AG08396 (cell line): ENCODE results near the gene PDE6G.
"Not testable (repeated sequence)": the region's sequence is repeated elsewhere in the genome, so short reads cannot be mapped to it uniquely, and the experiment has no call there.

Source experiments
- DNase-seq: peaks from one replicate; pipeline ENCODE4 v3.0.0; 2012; ENCODE audit warnings: low spot score, mixed read lengths

PDE6G gene

DNA sequence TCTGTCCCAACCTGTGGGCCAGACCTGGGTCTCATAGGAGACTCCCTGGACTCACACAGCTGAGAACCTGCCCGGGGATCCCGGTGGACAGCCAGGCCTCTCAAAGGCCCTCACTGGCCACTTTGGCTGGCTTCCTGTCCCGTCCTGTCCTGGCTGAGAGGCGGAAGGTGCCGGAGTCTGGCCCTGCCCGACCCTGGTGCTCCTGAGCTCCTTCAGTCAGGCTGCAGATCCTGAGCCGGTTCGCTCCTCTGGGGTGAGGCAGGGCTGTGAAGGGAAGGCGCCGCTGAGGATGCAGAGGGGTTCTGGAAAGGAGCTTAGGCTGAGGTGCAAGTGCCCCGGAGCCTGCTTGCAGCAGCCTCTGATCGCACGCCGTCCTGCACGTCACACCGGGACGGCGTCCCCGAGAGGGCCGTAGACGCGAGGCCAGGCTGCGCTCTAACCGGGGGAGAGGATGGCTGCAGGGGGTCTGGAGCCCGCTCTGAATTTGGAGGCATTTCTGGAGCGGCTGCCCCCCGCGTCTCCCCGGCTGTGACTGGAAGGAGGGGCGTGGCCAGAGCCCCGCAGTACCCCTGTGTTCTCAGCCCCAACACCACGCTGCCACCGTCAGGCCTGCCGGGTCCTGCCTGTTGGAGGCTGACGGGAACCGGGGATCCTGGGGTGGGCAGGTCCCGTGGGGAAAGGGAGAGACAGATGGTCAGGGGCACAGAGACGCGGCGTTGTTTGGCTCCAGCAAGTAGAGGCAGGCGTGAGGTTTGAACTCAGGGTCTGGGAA, 31.6 kb upstream of the PDE6G start:
- DNase-seq = no peak

DNA sequence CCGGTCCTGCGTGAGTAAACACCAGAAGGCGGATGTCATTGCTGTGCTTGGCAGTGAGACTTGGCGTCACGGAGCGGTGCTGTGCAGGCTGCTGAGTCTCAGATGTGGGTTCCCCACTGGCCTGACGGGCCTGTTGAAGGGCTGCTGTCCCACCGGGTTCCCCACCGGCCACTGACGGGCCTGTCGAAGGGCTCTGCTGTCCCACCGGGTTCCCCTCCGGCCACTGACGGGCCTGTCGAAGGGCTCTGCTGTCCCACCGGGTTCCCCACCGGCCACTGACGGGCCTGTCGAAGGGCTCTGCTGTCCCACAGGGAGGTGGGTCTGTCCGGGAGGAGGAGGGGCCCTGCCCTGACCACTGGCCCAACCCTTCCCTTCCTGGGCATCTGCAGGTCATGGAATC, 30.3 kb upstream of the PDE6G start:
- no peak for DNase-seq

DNA sequence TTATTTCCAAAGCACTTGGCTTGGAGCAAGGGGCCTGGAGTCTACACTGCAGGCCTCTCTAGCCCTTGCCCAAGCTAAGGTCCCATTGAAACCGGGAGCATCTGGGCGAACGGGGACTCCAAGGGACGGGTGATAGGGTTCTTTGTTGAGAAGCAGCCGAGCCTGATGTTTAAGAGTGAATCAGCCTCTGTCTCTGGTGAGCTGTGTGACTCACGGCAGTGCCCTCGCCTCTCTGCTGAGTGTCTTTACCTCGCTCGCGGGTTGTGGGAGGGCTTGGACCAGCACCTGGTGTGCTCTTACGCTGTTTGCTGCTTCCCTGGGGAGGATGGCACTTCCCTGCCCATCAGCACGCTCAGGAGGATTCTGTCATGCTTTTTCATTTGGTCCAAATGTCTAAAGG, 28.8 kb upstream of the PDE6G start:
- DNase-seq = peak; percentile 83

DNA sequence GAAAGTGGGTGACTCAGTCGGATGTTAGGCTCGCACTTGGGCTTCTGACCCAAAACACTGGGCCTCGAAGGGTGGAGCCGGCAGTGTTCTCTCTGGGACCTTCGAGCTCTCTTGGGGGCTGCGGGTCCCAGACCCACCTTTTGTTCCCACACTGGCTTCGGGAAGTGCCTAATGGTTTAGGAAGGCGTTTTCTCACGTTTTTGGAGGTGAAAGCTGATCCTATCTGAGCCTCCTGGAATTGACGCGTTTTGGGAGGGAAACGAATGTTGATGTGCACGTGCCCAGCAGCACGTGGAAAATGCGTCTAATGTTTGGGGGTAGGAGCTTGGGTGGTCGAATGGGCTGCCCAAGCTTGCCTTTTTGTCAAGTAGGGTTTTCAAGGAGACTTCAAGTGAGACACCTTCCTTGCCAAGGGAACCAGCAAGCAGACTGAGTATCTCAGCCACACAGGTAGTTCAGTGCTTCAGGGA, 28.1 kb upstream of the PDE6G start:
- DNase-seq = no peak

DNA sequence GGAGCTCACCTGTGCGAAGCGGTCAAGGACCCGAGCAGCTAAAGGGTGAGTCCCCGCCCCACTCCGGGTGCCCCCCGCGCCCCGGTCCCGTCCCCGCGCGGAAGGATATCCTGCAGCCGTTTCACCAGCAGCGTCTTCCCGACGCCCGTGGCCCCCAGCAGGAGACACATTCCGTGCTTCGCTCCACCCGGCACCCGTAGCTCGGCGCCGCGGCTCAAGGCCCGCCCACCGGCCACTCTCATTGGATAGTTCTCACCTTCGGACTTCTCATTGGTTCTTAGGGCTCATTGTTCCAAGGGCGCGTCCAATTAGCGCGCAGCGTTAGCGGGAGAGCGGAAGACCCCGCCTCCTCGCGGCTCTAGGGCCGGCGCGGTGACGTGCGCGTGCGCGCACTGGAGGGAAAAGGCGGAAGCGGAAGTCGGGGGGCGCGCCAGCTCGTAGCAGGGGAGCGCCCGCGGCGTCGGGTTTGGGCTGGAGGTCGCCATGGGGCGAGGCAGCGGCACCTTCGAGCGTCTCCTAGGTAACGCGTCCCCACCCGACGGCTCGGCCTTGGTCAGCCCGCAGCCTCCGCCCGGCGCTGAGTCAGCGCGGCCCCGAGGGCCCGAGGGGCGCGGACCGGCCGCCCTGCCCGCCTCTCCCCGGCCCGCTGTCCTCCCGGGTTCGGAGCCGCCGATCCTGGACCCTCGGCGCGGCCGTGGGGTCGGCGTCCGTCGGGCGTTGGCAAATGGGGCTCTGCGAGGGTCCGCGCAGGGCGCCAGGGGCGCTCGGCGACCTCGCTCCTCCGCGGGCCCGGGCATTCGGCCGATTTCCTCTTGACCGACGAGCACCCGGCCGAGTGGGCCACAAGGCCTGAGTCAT, 27.5 kb upstream of the PDE6G start, which contains the start of the genes ARL16 and HGS:
Gene ARL16, minus strand, starts transcription at position 214 of the 858 bp plus-strand sequence. Its CDS starts 44 bp downstream, at position 170.
Gene HGS, plus strand, starts transcription at position 428 of the 858 bp plus-strand sequence. Its CDS starts 56 bp downstream, at position 484.
- peak; percentile 100 for DNase-seq

DNA sequence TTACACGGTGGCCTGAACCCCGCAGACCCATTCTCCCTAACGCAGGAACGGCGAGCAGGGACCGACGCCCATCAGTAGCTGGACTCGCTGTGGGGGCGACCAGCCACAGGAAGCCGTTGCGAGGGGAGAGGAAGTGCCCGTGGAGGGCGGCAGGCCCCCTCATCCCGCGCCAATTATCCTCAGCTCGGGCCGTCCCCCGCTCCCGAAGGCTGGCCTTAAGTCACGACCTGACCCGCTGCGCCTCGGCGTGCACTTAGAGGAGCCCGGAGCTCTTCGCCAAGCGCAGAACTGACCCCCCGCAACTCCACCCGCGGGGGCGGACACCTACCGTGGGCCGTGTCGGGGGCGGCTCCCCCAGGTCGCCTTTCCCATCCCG, 26.9 kb upstream of the PDE6G start:
- no peak for DNase-seq

DNA sequence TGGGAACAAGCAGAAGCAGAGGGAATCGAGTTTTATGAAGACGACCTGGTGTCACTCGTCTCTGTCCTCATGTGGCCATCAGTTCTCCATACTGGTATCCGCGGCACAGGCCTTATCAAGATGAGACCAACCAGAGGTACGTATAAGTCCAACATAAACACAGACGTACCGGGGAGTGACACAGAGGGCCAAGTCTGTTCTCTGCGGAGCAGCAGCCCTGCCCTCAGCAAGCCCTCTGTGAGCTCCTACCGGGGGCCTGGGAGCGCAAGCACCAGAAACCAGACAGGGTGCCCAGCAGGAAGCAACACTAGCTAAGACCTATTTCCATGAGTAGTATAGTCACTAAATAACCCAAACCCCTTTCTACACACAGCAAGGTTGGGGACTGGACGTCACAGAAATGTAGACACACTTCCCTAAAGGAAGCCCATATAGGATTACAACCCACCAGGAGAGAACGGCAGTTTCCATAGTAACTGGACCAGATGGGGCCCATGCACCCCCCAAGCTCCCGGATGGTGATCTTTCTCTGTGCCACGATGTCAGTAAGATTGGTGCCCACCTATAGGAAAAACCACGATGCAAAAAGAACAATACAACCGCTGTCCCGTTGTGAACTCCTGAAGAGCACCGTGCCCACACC, 26.3 kb upstream of the PDE6G start:
- no peak for DNase-seq

DNA sequence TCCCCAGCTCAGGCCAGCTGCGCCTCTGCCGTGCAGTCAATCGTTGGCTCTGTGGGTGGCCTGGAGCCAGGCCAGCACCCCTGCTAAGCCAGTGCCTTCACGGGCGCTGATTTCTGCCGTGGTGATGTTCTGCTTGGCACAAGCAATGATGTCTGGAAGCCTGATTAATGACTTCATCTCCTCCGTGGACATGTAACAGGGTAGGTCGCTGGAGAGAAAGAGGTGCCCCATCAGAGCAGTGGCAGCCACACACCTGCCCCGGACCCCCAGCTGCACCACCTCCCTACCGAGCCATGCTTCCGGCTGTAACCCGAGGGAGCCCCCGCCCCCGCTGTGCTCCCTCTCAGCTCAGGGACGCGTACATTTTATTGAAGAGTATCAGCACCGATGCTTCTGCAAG, 25.3 kb upstream of the PDE6G start:
- no peak for DNase-seq

DNA sequence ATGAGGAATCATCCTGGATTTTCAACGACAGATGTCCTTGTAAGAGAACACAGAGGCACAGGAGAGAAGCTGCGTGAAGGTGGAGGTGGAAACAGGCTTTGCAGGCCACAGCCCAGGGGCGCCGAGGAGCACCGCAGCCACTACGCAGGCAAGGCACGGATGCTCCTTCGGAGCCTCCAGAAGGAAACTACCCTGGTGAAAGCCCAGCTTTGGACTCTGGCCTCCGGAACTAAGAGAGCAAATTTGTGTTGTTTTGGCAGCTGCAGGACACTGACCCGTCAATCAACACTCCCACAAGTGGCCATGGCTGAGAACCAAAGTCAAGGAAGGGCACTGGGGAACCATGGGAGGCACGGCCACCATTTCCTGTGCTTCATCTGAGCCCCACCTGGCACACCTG, 23.8 kb upstream of the PDE6G start:
- DNase-seq = no peak

DNA sequence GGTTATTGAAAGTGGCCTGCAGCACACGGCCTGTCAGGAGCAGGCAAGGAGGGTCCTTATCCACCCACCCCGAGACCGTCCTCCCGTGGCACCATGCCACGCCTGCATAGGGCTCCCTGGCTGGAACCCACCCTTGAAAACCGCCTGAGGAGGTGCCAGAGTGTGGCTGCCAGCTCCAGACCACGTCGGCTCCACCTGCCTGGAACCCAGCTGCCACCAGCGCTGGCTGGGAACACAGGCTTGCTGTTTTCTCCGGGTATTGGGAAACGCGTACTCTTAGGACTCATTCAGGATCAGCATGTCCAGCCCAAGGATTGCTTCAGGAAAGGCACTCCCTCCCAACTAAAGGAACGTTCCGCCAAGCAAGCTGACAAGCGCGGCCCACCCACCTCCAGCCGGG, 20.6 kb upstream of the PDE6G start:
- DNase-seq = no peak

DNA sequence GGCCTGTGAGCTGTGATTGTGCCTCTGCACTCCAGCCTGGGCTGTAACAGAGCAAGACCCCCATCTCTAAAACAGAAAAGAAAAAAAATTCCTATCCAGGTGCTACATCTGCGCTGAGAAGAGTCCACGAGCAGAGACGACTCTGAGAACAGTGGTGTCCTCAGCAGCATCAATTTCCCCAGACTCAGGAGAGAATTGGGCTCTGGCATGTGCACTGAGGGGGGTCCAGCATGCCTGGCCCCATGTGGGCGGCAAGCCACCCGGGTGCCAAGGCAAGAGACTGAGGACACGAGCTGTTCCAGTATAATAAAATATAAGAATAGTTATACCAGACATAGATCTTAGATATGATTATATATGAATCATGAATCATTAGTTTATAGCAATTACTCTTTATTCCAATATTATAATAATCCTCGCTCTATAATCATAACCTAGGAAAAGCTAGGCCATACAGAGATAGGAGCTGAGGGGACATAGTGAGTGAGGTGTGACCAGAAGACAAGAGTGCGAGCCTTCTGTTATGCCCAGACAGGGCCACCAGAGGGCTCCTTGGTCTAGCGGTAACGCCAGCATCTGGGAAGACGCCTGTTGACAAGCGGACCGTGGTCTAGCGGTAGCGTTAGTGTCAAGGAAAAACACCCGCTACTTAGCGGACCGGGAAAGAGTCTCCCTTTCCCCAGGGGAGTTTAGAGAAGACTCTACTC, 19.3 kb upstream of the PDE6G start:
- not testable (repeated sequence) for DNase-seq

DNA sequence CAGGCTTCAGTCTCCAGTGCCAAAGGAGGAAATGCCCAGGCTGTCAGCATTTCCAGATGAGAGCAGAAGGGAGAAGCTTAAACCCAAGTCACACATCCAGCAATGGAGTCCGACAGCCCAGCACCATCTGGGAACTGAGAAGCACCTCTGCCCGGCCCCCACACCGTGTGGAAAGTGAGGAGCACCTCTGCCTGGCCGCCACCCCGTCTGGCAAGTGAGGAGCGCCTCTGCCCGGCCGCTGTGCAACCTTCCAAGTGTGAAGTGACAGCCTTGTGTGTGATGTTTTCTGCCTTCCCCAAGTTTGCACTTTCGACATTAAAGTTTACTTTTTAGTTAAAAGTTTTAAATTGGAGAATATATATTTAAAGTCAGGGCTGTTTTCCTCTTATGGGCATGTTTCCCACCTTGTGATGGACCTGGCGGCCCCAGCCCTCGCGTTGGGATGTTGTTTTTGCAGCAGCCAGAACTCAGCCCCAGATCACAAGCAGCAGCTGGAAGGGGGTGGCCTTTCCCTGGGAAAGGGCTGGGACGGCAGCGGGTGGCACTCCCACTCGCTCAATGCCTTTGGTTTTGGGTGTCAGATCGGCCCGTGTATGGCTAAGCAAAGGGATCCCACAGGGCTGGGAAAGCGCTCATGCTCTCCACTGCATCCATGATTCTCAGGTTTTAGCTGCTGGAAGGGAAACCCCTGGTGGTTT, 17.4 kb upstream of the PDE6G start:
- DNase-seq = no peak

DNA sequence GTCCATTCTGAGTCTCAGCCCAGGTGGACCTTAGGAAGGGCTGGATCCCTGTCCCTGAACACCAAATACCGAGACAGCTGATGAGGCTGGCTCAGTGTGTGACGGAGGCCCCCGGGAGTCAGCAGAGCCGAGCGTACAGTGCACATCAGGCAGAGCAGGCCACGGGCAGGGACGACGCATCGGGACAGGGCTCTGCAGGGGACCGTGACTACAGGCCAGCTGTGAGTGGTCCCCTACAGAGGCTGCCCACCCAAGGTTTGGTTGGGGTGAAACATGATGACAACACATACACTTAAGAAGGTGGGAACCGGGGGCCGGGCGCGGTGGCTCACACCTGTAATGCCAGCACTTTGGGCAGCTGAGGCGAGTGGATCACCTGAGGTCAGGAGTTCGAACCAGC, 16.6 kb upstream of the PDE6G start:
- no peak for DNase-seq

DNA sequence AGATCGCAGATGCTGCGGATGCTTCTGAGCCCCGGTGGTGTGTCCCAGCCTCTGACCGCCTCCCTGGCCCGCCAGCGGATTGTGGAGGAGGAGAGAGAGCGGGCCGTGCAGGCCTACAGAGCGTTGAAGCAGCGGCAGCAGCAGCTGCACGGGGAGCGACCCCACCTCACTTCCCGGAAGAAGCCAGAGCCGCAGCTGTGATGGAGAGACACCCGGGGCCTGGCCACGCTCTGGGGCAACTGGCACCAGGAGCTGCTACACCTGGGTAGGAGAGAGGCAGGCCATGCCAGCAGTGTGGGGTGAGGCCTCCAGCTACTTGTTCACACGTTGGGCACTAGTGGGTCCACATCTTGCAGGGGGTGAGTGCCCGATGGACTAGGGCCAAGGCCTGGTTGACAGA, 16.2 kb upstream of the PDE6G start:
- no peak for DNase-seq

DNA sequence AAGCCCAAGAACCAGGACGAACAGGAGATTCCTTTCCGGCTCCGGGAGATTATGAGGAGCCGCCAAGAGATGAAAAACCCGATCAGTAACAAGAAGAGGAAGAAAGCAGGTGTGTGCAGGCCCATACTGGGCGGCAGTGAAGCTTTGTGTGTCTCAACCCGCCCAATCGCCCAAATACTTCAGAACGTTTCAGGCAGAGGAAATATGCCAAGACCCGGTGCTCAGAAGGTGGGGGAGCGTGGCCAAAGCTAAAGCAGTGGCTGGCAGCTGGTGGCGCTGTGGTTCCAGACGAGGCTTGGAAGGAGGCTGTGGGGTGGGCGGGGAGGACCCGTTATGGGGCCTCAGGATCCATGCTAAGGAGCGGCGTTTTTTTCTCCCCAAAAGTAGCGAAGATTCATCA, 11.4 kb upstream of the PDE6G start:
- DNase-seq = no peak

DNA sequence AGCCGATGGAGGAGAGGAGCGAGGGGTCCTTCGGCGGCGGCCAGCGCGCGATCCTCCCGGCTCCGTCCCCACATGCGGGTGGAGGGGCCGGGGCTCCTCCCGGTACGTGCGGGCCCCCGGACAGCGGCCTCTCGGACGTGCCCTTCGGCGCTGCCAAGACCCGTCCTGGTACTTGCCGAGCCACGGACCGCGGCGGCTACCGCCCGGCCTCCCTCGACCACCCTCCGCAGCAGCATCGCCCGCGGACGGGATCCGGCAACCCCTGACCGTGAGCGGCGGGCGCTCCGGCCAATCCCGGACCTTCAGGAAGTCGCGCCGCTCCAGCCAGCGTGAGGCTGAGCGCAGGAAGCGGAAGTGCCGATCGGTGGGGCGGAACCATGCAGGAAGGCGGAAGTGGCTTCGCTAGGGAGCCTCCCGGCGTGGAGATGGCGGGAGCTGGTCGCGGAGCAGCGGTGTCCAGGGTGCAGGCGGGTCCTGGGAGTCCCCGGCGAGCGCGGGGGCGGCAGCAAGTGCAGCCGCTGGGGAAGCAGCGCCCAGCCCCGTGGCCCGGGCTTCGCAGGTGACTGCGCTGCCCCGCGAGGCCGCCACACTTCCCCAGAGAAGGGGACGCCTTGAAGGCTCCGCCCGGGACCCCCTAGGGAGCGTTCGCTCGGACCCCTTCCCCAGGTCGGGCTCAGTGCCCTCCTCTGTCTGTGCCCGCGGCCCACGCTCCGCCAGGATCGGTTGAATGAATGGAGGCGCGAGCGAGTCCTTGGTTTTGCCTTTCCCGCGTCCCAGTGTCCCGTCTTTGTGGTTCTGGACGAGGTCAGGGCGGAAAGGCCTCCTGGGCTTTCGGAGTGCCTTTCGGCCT, 10.2 kb upstream of the PDE6G start, which contains the start of the genes CCDC137 and OXLD1:
Gene CCDC137, plus strand, starts transcription at position 396 of the 850 bp plus-strand sequence. Its CDS starts 30 bp downstream, at position 426.
Gene OXLD1, minus strand, starts transcription at position 264 of the 850 bp plus-strand sequence. Its CDS starts 28 bp downstream, at position 236.
- DNase-seq = peak; percentile 99

DNA sequence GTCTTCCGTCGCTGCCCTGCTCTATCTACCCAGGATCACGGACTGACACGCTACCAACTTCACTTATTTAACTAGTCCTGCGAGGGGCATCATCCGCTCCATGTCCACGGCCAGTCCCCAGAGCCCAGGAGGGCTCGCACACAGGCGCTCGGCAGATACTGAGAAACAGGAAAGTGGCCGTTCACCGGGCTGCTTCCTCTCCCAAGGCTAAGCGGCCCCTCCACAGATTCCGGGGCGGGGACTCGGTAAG, 9.7 kb upstream of the PDE6G start:
- no peak for DNase-seq

DNA sequence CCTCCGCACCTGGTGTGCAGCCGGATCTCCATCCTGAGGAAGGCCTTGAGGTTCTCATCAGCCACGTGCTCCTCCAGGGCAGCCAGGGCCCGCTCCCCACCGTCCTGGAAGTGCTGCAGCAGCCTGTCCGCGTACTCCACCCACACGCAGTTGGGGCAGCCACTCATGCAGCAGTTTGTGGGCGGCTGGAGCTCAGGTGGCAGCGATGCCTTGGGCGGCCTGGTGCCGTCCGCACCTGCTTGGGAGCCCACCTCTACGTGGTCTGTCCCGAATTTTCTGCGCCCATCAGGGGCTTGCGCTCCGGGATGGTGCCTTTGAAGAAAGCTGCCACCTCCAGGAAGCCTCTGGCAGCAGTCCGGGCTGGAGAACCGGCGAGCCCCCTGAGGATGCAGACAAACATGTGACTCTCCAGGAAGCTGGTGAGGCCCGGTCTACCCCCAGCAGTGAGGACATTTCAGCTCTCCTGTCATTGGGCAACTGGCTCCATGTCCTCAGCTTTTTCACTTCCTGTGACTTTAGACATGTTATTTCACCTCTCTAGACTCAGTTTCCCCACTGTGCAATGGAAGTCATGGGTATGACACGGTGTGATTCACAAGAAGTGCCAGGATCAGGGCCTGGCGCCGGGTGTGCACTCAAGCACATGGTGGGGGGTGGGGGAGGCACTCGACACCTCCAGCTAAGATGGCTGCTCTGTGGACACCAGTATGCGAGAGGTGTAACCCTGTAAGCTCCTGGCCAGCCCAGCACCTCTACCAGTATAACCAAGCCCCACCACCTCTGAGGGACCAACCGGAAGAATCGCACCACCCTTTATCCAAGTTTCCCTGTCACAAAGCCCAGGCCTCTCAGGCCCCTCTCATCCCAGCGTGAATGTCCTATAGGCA, 9.1 kb upstream of the PDE6G start:
- DNase-seq = no peak

DNA sequence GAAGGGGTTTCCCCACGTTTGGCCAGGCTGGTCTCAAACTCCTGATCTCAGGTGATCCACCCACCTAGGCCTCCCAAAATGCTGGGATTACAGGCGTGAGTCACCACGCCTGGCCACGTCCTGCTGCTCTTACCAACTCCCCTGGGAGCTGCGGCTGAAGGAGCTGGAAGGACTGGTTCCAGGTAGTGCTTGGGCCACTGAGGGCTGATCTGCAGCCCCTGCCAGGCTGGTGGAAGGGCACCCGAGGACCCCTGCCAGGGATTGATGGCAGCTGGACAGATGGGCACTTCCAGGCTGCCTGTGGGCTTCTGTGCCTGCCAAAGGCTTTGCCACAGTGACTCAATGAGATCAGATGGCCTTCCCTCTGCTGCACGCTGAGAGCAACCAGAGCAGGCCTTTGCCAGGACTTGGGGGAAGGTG, 7.7 kb upstream of the PDE6G start:
- no peak for DNase-seq
